GM12878 (cell line): Measurements from ENCODE around the gene RDH16. TPM values are rescaled to one million over a fixed set of nuclear protein-coding genes. Genes with fewer than 3 reads are reported as not detected.

ENCODE experiments used
- ATAC-seq: fragments of 200-7000 bp; cut with Tn5 transposase; 3 replicates; pipeline ENCODE4 v1.9.1; 2020; ENCODE audit warnings: mild to moderate bottlenecking, moderate library complexity
- BruUV-seq: library from RNA; stranded (reverse); fragments of 400-500 nt; replicated peaks from 2 replicates; lab custom pipeline; 2021; lab: Mats Ljungman, UMichigan
- CTCF ChIA-PET: fragments of 300-600 bp; sonication (Branson Sonifier 250); formaldehyde crosslinking; extraction: SDS; loops from one replicate; lab custom pipeline; 2021; ENCODE audit warnings: inconsistent platforms; lab: Yijun Ruan, JAX
- POLR2A ChIA-PET: fragments of 350-600 bp; formaldehyde crosslinking; extraction: SDS; loops from one replicate; lab custom pipeline; 2021; ENCODE audit warnings: inconsistent platforms; lab: Charles Lee
- RAD21 ChIA-PET: fragments of 300-600 bp; sonication (Branson Sonifier 250); formaldehyde crosslinking; loops from one replicate; lab custom pipeline; 2023; ENCODE audit warnings: antibody characterized with exemption; ENCODE audit not compliant: unreplicated experiment; lab: Charles Lee
- SMC1A ChIA-PET: fragments of 300-600 bp; sonication (Branson Sonifier 250); formaldehyde crosslinking; loops from one replicate; lab custom pipeline; 2023; ENCODE audit not compliant: unreplicated experiment, uncharacterized antibody; lab: Charles Lee
- DNase-seq: peaks from one replicate; pipeline ENCODE4 v3.0.0-alpha.2; 2011; ENCODE audit warnings: low read depth, low spot score
- FAIRE-seq: peaks from 3 replicates; lab custom pipeline; 2011; peaks lifted over from hg19 to GRCh38; lab: Jason Lieb, UNC
- H2AFZ ChIP-seq: 2 replicates; pipeline ENCODE4 v1.6.0; 2011; ENCODE audit warnings: low read depth, low read length, control low read depth; ENCODE audit not compliant: control insufficient read depth
- H3K27ac ChIP-seq: 2 replicates; pipeline ENCODE4 v1.5.1; 2011; ENCODE audit warnings: control low read depth; ENCODE audit not compliant: control insufficient read depth, insufficient read depth
- H3K27me3 ChIP-seq, 2 experiments: replicated peaks in 1 of 2; 2 replicates each; pipeline versions ENCODE4 v1.6.0 to v1.6.1; 2011; ENCODE audit warnings: low read length in 1 of 2; ENCODE audit not compliant: control insufficient read depth in 2 of 2, insufficient read depth in 2 of 2
- H3K36me3 ChIP-seq, 2 experiments: 2 replicates each; pipeline ENCODE4 v1.5.1; 2011; ENCODE audit warnings: low read length in 1 of 2; ENCODE audit not compliant: control insufficient read depth in 2 of 2, insufficient read depth in 2 of 2
- H3K4me1 ChIP-seq: 2 replicates; pipeline ENCODE4 v1.6.1; 2011; ENCODE audit warnings: mild to moderate bottlenecking, low read length, moderate library complexity, mixed read lengths; ENCODE audit not compliant: control insufficient read depth, insufficient read depth
- H3K4me2 ChIP-seq: 2 replicates; pipeline ENCODE4 v1.6.0; 2011; ENCODE audit warnings: control low read depth; ENCODE audit not compliant: control insufficient read depth, insufficient read depth
- H3K4me3 ChIP-seq: fragments of 200-600 bp; sonication (generic); 2 replicates; pipeline ENCODE4 v1.5.1; 2016
- H3K79me2 ChIP-seq: 2 replicates; pipeline ENCODE4 v1.6.0; 2011; ENCODE audit warnings: low read length; ENCODE audit not compliant: control insufficient read depth, insufficient read depth
- H3K9ac ChIP-seq: 2 replicates; pipeline ENCODE4 v1.8.0; 2011; ENCODE audit warnings: low read length, control low read depth, mixed read lengths; ENCODE audit not compliant: control insufficient read depth, insufficient read depth
- H3K9me3 ChIP-seq: replicated peaks from 3 replicates; pipeline ENCODE4 v1.5.1; 2011; ENCODE audit warnings: mild to moderate bottlenecking, low read length; ENCODE audit not compliant: control insufficient read depth, insufficient read depth
- H4K20me1 ChIP-seq: 2 replicates; pipeline ENCODE4 v1.6.0; 2011; ENCODE audit not compliant: control insufficient read depth, insufficient read depth
- ATF7 ChIP-seq: fragments of 450-650 bp; IDR thresholded peaks from 2 replicates; pipeline ENCODE4 v1.6.1; 2016; ENCODE audit warnings: low read depth, mild to moderate bottlenecking
- CBX5 ChIP-seq: sonication (generic); IDR thresholded peaks from 2 replicates; pipeline ENCODE4 v1.6.1; 2016; ENCODE audit warnings: low read depth, moderate library complexity, mild to moderate bottlenecking, inconsistent platforms
- CHD1 ChIP-seq: IDR thresholded peaks from 2 replicates; pipeline ENCODE4 v1.6.1; 2012; ENCODE audit warnings: low read depth, low read length, improper control_type of control experiment
- FOXM1 ChIP-seq: IDR thresholded peaks from 2 replicates; pipeline ENCODE4 v1.6.1; 2012; ENCODE audit warnings: low read depth, mild to moderate bottlenecking, inconsistent platforms, low read length, moderate library complexity
- IKZF1 ChIP-seq: fragments of 450-650 bp; conservative IDR thresholded peaks from 2 replicates; pipeline ENCODE4 v1.6.1; 2017; ENCODE audit warnings: antibody characterized with exemption, mild to moderate bottlenecking
- JUNB ChIP-seq: IDR thresholded peaks from 2 replicates; pipeline ENCODE4 v1.6.1; 2016; ENCODE audit warnings: antibody characterized with exemption, mild to moderate bottlenecking
- NFYB ChIP-seq: IDR thresholded peaks from 2 replicates; pipeline ENCODE4 v1.6.1; 2011; ENCODE audit warnings: low read depth, mild to moderate bottlenecking, low read length, improper control_type of control experiment, moderate library complexity; ENCODE audit not compliant: insufficient read depth
- RB1 ChIP-seq: fragments of 450-650 bp; formaldehyde crosslinking; IDR thresholded peaks from 2 replicates; pipeline ENCODE4 v1.6.1; 2017; ENCODE audit warnings: mild to moderate bottlenecking, borderline replicate concordance
- RELA ChIP-seq: fragments of 450-650 bp; IDR thresholded peaks from 2 replicates; pipeline ENCODE4 v1.8.0; 2014; ENCODE audit warnings: borderline replicate concordance; ENCODE audit not compliant: partially characterized antibody
- SMAD5 ChIP-seq: IDR thresholded peaks from 2 replicates; pipeline ENCODE4 v1.6.1; 2016; ENCODE audit warnings: antibody characterized with exemption, low read depth
- SREBF1 ChIP-seq: IDR thresholded peaks from 2 replicates; pipeline ENCODE4 v1.6.1; 2012; ENCODE audit warnings: mild to moderate bottlenecking, low read length
- ZBTB11 ChIP-seq: fragments of 450-650 bp; formaldehyde crosslinking; IDR thresholded peaks from 2 replicates; pipeline ENCODE4 v1.5.0; 2022; ENCODE audit warnings: mild to moderate bottlenecking, missing genetic modification characterization
- WGBS: methylation state at CpG from one replicate; pipeline ENCODE4 v1.1.6; 2016; ENCODE audit warnings: low lambda C conversion rate; ENCODE audit not compliant: insufficient replicate concordance, insufficient coverage; ENCODE audit errors: missing lambda C conversion rate; 5-methylcytosine and 5-hydroxymethylcytosine counted together
- in situ Hi-C: fragments of 300-500 bp; cut with MboI; formaldehyde crosslinking; loops from 9 replicates; pipeline ENCODE4 v1.14.3; 2018; ENCODE audit warnings: mixed read lengths
- intact Hi-C: fragments of 100-400 bp; cut with micrococcal nuclease; formaldehyde crosslinking; loops from one replicate; pipeline ENCODE4 v1.14.2; 2022; ENCODE audit not compliant: unreplicated experiment
- polyA plus RNA-seq, 11 experiments: library from polyadenylated mRNA; depleted of rRNA in 4 of 11; unstranded in 6 of 11; stranded (reverse) in 5 of 11; fragments of >200 nt; fragmentation: Nextera tagmentation in 4 of 11; fragmentation: Illumina TruSeq in 1 of 11; extraction: Ambion mirVana in 4 of 11; extraction: Trizol in 1 of 11; gene quantifications; 1 replicate in 1 of 11; 2 replicates in 10 of 11; pipeline versions ENCODE4 v1.2.1 to v1.2.3, GENCODE V29; 2011 to 2016; ENCODE audit warnings: inconsistent platforms in 2 of 11, missing spikeins in 2 of 11, low read depth in 1 of 11
- total RNA-seq, 4 experiments: library from RNA; depleted of rRNA in 3 of 4; stranded (reverse); fragments of >200 nt in 3 of 4; fragmentation: Illumina TruSeq in 1 of 4; extraction: Trizol in 1 of 4; gene quantifications; 2 replicates each; pipeline versions ENCODE4 v1.2.1 to v1.2.3, GENCODE V29; 2013 to 2021

RDH16 gene
- total and polyA plus RNA-seq, 10 of the 15 experiments (the other 5 are each of a cell fraction or from before 2014, with no cell fraction given) = 0.04 to 0.31 (median 0.06) TPM

GRCh38 chr12:56930241-56930640, 27.2 kb downstream of the RDH16 start:
- intact Hi-C loops = no loop called here
- in situ Hi-C loops = no loop called here
- CTCF ChIA-PET = no interaction called here
- no peak overlapping the region for H3K9ac ChIP-seq
- H3K79me2 ChIP-seq = no peaks in the 10 kb centered on the region
- H3K27ac ChIP-seq = no peak overlapping the region
- no peak overlapping the region for H3K4me2 ChIP-seq
- BruUV-seq = no TSS peak
- H3K36me3 ChIP-seq = no peaks in the 10 kb centered on the region
- H3K4me1 ChIP-seq = no peaks in the 10 kb centered on the region
- H4K20me1 ChIP-seq = no peaks in the 10 kb centered on the region
- ATAC-seq = no peak
- DNase-seq = no peak
- RAD21 ChIA-PET = no interaction called here
- SMC1A ChIA-PET = interaction anchor here (0.6 kb wide), 1 partner anchor 14 kb away, joined by 3 read pairs; no protein-coding TSS in a partner anchor
- 38% methylated on average over 8 of the region's 8 CpGs for WGBS
- H2AFZ ChIP-seq = no peak overlapping the region
- H3K4me3 ChIP-seq = no peak overlapping the region
- no peak for TF ChIP-seq JUNB
- no peak for TF ChIP-seq ZBTB11 (CRISPR knock-in tag)
- no peak for TF ChIP-seq SMAD5
- no peak for TF ChIP-seq CHD1
- TF ChIP-seq SREBF1 = no peak
- TF ChIP-seq RELA = no peak
- TF ChIP-seq FOXM1 = no peak
- TF ChIP-seq IKZF1 = no peak
- TF ChIP-seq RB1 = no peak
- TF ChIP-seq NFYB = no peak
- no peak for TF ChIP-seq ATF7
- TF ChIP-seq CBX5 = no peak
- H3K27me3 ChIP-seq = no peaks in the 10 kb centered on the region
- POLR2A ChIA-PET = no interaction called here
- no peak for FAIRE-seq
- H3K9me3 ChIP-seq = no peaks in the 10 kb centered on the region
